Activated naive CD8-positive, alpha-beta T cell treated with anti-CD3 and anti-CD28 coated beads, Interleukin-2, amount 50 U/mL, for 24 hours (primary cell): ENCODE data around the gene SOHLH1.
A peak's percentile ranks its signal among the peaks of the same experiment; 100 is the strongest.

ENCODE experiments used
- ATAC-seq: fragments of 150-1000 bp; cut with Tn5 transposase; one replicate; pipeline ENCODE4 v1.10.0; 2021
- DNase-seq: peaks from one replicate; pipeline ENCODE4 v3.0.0; 2021
- H3K27ac Mint-ChIP-seq: one replicate; pipeline ENCODE4 v1.8.0; 2021; ENCODE audit warnings: mild to moderate bottlenecking, mixed read lengths
- H3K27me3 Mint-ChIP-seq: one replicate; pipeline ENCODE4 v1.8.0; 2021; ENCODE audit warnings: mixed read lengths
- H3K36me3 Mint-ChIP-seq: one replicate; pipeline ENCODE4 v1.8.0; 2021; ENCODE audit warnings: low read depth, mixed read lengths
- H3K4me1 Mint-ChIP-seq: one replicate; pipeline ENCODE4 v1.8.0; 2021; ENCODE audit warnings: mixed read lengths
- H3K4me3 Mint-ChIP-seq: one replicate; pipeline ENCODE4 v1.8.0; 2021; ENCODE audit warnings: mild to moderate bottlenecking, moderate library complexity, mixed read lengths
- H3K9me3 Mint-ChIP-seq: one replicate; pipeline ENCODE4 v1.8.0; 2021; ENCODE audit warnings: mixed read lengths

SOHLH1 gene

GRCh38 chr9:135717410-135717809, 18.1 kb upstream of the SOHLH1 start:
- H3K27ac Mint-ChIP-seq, result no peak overlapping the region
- no peaks in the 10 kb centered on the region for H3K4me1 Mint-ChIP-seq
- H3K4me3 Mint-ChIP-seq, result no peak overlapping the region
- H3K27me3 Mint-ChIP-seq, result peaks cover 32% of the 10 kb centered on the region
- ATAC-seq (no peak), DNase-seq (no peak)
- no peaks in the 10 kb centered on the region for H3K9me3 Mint-ChIP-seq
- H3K36me3 Mint-ChIP-seq, result no peaks in the 10 kb centered on the region

- Mint-ChIP-seq H3K4me1 (no peaks in the 10 kb centered on the region), H3K36me3 (no peaks in the 10 kb centered on the region), H3K9me3 (no peaks in the 10 kb centered on the region), H3K27ac (no peak overlapping the region), H3K27me3 (peaks cover 32% of the 10 kb centered on the region), H3K4me3 (no peak overlapping the region)
- no peak for ATAC-seq
- DNase-seq, result no peak
Observed at GRCh38 chr9:135716045-135716444, 16.8 kb upstream of the SOHLH1 start.

- no peaks in the 10 kb centered on the region for H3K36me3 Mint-ChIP-seq
- H3K4me3 Mint-ChIP-seq, result no peak overlapping the region
- no peaks in the 10 kb centered on the region for H3K4me1 Mint-ChIP-seq
- H3K9me3 Mint-ChIP-seq, result no peaks in the 10 kb centered on the region
- no peak for ATAC-seq
- no peak overlapping the region for H3K27ac Mint-ChIP-seq
- H3K27me3 Mint-ChIP-seq, result peaks cover 32% of the 10 kb centered on the region
- DNase-seq, result no peak
Observed at GRCh38 chr9:135715056-135715595, 15.8 kb upstream of the SOHLH1 start.

- Mint-ChIP-seq H3K4me3 (no peak overlapping the region), H3K27me3 (peaks cover 32% of the 10 kb centered on the region), H3K4me1 (no peaks in the 10 kb centered on the region), H3K9me3 (no peaks in the 10 kb centered on the region), H3K36me3 (no peaks in the 10 kb centered on the region), H3K27ac (no peak overlapping the region)
- DNase-seq (no peak), ATAC-seq (no peak)
Observed at GRCh38 chr9:135714242-135715055, 15.2 kb upstream of the SOHLH1 start.

GRCh38 chr9:135712613-135713295, 13.5 kb upstream of the SOHLH1 start:
- no peaks in the 10 kb centered on the region for H3K9me3 Mint-ChIP-seq
- no peak overlapping the region for H3K27ac Mint-ChIP-seq
- H3K36me3 Mint-ChIP-seq, result no peaks in the 10 kb centered on the region
- no peak overlapping the region for H3K4me3 Mint-ChIP-seq
- H3K4me1 Mint-ChIP-seq, result no peaks in the 10 kb centered on the region
- DNase-seq (no peak), ATAC-seq (no peak)
- peaks cover 30% of the 10 kb centered on the region for H3K27me3 Mint-ChIP-seq

GRCh38 chr9:135711881-135712280, 12.6 kb upstream of the SOHLH1 start:
- Mint-ChIP-seq H3K36me3 (no peaks in the 10 kb centered on the region), H3K27me3 (peaks cover 27% of the 10 kb centered on the region), H3K4me1 (no peaks in the 10 kb centered on the region), H3K27ac (no peak overlapping the region), H3K9me3 (no peaks in the 10 kb centered on the region), H3K4me3 (no peak overlapping the region)
- ATAC-seq, result no peak
- no peak for DNase-seq

- H3K27me3 Mint-ChIP-seq, result peaks cover 22% of the 10 kb centered on the region
- ATAC-seq, result no peak
- H3K4me3 Mint-ChIP-seq, result no peak overlapping the region
- no peak for DNase-seq
- no peaks in the 10 kb centered on the region for H3K4me1 Mint-ChIP-seq
- no peaks in the 10 kb centered on the region for H3K9me3 Mint-ChIP-seq
- no peaks in the 10 kb centered on the region for H3K36me3 Mint-ChIP-seq
- no peak overlapping the region for H3K27ac Mint-ChIP-seq
Observed at GRCh38 chr9:135711391-135711790, 12.1 kb upstream of the SOHLH1 start.

GRCh38 chr9:135708164-135708563, 8.9 kb upstream of the SOHLH1 start:
- H3K9me3 Mint-ChIP-seq, result no peaks in the 10 kb centered on the region
- DNase-seq (no peak), ATAC-seq (no peak)
- no peaks in the 10 kb centered on the region for H3K36me3 Mint-ChIP-seq
- no peak overlapping the region for H3K4me3 Mint-ChIP-seq
- no peaks in the 10 kb centered on the region for H3K4me1 Mint-ChIP-seq
- peaks cover 6% of the 10 kb centered on the region for H3K27me3 Mint-ChIP-seq
- H3K27ac Mint-ChIP-seq, result no peak overlapping the region

GRCh38 chr9:135707252-135708138, 8.2 kb upstream of the SOHLH1 start:
- H3K27me3 Mint-ChIP-seq, result peaks cover 4% of the 10 kb centered on the region
- no peaks in the 10 kb centered on the region for H3K9me3 Mint-ChIP-seq
- no peaks in the 10 kb centered on the region for H3K4me1 Mint-ChIP-seq
- no peak overlapping the region for H3K27ac Mint-ChIP-seq
- no peak for ATAC-seq
- no peaks in the 10 kb centered on the region for H3K36me3 Mint-ChIP-seq
- no peak for DNase-seq
- H3K4me3 Mint-ChIP-seq, result no peak overlapping the region

GRCh38 chr9:135706288-135706687, 7.0 kb upstream of the SOHLH1 start:
- H3K36me3 Mint-ChIP-seq, result no peaks in the 10 kb centered on the region
- DNase-seq, result no peak
- no peaks in the 10 kb centered on the region for H3K9me3 Mint-ChIP-seq
- H3K27ac Mint-ChIP-seq, result no peak overlapping the region
- peaks cover 4% of the 10 kb centered on the region for H3K27me3 Mint-ChIP-seq
- no peaks in the 10 kb centered on the region for H3K4me1 Mint-ChIP-seq
- no peak for ATAC-seq
- H3K4me3 Mint-ChIP-seq, result no peak overlapping the region

- ATAC-seq, result no peak
Observed at GRCh38 chr9:135705376-135705775, 6.1 kb upstream of the SOHLH1 start.

GRCh38 chr9:135704483-135704882, 5.2 kb upstream of the SOHLH1 start:
- no peak overlapping the region for H3K4me3 Mint-ChIP-seq
- DNase-seq (no peak), ATAC-seq (no peak)
- H3K9me3 Mint-ChIP-seq, result no peaks in the 10 kb centered on the region
- H3K27me3 Mint-ChIP-seq, result peaks cover 5% of the 10 kb centered on the region
- H3K36me3 Mint-ChIP-seq, result no peaks in the 10 kb centered on the region
- H3K4me1 Mint-ChIP-seq, result no peaks in the 10 kb centered on the region
- H3K27ac Mint-ChIP-seq, result no peak overlapping the region

More at GRCh38 chr9:135705376-135705775, 6.1 kb upstream of the SOHLH1 start:
- H3K27ac Mint-ChIP-seq, result no peak overlapping the region
- no peak for DNase-seq
- H3K36me3 Mint-ChIP-seq, result no peaks in the 10 kb centered on the region
- H3K4me3 Mint-ChIP-seq, result no peak overlapping the region
- H3K4me1 Mint-ChIP-seq, result no peaks in the 10 kb centered on the region
- peaks cover 5% of the 10 kb centered on the region for H3K27me3 Mint-ChIP-seq
- H3K9me3 Mint-ChIP-seq, result no peaks in the 10 kb centered on the region

GRCh38 chr9:135703726-135704125, 4.4 kb upstream of the SOHLH1 start:
- H3K9me3 Mint-ChIP-seq, result no peaks in the 10 kb centered on the region
- H3K27ac Mint-ChIP-seq, result no peak overlapping the region
- peaks cover 5% of the 10 kb centered on the region for H3K27me3 Mint-ChIP-seq
- H3K4me1 Mint-ChIP-seq, result no peaks in the 10 kb centered on the region
- no peaks in the 10 kb centered on the region for H3K36me3 Mint-ChIP-seq
- ATAC-seq (no peak), DNase-seq (no peak)
- H3K4me3 Mint-ChIP-seq, result no peak overlapping the region

- no peaks in the 10 kb centered on the region for H3K4me1 Mint-ChIP-seq
- H3K36me3 Mint-ChIP-seq, result no peaks in the 10 kb centered on the region
- no peaks in the 10 kb centered on the region for H3K9me3 Mint-ChIP-seq
- peak; percentile 70 for DNase-seq
- peak; percentile 20 for ATAC-seq
- H3K27ac Mint-ChIP-seq, result no peak within 1 kb of the TSS
- peaks cover 5% of the 10 kb centered on the region for H3K27me3 Mint-ChIP-seq
- no peak within 1 kb of the TSS for H3K4me3 Mint-ChIP-seq
Observed at GRCh38 chr9:135701959-135702721, 2.9 kb upstream of the SOHLH1 start, which contains the start of gene KCNT1. Gene KCNT1, plus strand, starts transcription at chr9:135702185. Its CDS starts 74 bp downstream, at chr9:135702259.
